ENCODE measurements around the gene EMILIN2. TPM values are rescaled to one million over a fixed set of nuclear protein-coding genes. Genes with fewer than 3 reads are reported as not detected.

The EMILIN2 gene
- total RNA-seq, 4 donors from 2014 or later = 17.9 to 29.9 (median 22.2) TPM

- H3K4me1 ChIP-seq = peaks cover 14 to 61% of the 10 kb centered on the region in 2 donors
- H3K27me3 ChIP-seq = no peaks in the 10 kb centered on the region
- WGBS, 2 donors = 73 to 78% methylated on average over 4 of the region's 4 CpGs
- no peaks in the 10 kb centered on the region for H3K9me3 ChIP-seq
- no peaks in the 10 kb centered on the region for H3K36me3 ChIP-seq
- intact Hi-C loops (cut with DNase I) = no loop called here
- H3K27ac ChIP-seq = peak overlapping the region in 1 of 3 donors; percentile 10
- no peak overlapping the region for H3K4me3 ChIP-seq (replicated peaks in 1 of 3)
- TF ChIP-seq POLR2A (IDR thresholded peaks at IDR 0.05) (no peak), CTCF (IDR thresholded peaks at IDR 0.05) (no peak)
- DNase-seq = no peak
Measured at GRCh38 chr18:2879889-2880288, 33.1 kb downstream of the EMILIN2 start.

DNA sequence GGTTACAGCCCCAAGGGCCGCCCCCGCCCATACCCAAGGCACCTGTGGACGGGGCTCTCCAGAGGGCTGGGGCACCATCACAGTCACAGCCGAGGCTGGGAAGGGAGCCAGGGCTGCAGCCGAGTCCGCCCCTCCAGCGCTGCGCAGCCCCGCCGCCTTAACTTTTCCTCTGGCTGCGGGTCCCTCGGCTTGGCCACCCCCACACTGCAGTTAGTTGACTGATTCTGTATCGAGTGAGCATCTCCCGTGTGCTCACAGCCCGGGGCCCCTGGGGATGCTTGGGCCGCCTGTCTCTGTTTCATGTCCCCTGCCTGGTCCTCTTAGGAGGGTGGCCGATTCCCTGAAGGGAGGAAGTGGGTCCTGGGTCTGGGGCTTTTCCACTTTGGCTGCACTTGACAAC is 33.7 kb downstream of the EMILIN2 start:
- Histone ChIP-seq H3K4me3 (replicated peaks in 1 of 3) (no peak overlapping the region), H3K27me3 (no peaks in the 10 kb centered on the region), H3K9me3 (no peaks in the 10 kb centered on the region), H3K36me3 (no peaks in the 10 kb centered on the region), H3K4me1 (peaks cover 14 to 55% of the 10 kb centered on the region in 2 donors), H3K27ac (peak overlapping the region; percentile 87 to 92 (median 91))
- no peak for DNase-seq
- 75 to 76% methylated on average over 13 to 15 of the region's 17 CpGs for WGBS, 2 donors
- intact Hi-C loops (cut with DNase I) = no loop called here
- TF ChIP-seq CTCF (IDR thresholded peaks at IDR 0.05) (no peak), POLR2A (IDR thresholded peaks at IDR 0.05) (no peak)

DNA sequence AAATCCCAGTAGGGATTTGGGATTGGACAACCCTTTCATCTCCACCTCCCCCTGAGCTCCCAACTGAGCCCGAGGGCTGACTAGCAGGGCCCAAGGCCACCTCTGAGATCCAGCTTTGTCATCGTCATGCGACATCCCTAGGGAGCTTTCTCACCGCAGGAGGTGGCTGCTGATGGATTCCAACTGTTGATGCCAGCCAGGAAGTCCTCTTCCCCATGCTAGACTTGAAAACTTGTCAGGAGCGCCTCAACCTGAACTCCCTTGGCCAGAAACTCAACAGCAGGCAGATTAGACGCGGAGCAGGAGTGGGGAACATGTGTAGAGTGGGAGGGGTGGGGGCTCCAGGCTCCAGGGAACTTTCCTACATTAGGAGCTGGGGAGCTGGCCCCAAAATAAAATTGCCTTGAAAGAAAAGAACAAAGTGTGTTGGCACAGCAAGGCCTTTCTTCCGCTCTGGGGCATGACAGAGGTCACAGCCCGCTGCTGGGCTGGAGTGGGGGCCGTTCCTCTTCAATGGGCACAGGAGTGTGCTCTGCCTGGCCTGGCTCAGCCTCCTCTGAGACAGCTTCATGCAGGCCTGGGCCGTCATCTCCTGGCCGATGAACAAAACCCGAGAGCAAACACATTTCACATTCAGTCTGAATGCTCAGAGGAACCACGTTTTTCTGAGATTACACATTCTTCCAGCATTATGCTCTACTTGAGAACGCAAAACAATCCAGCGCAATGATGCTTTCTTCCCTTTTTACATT is 34.5 kb downstream of the EMILIN2 start:
- intact Hi-C loops (cut with DNase I) = no loop called here

DNA sequence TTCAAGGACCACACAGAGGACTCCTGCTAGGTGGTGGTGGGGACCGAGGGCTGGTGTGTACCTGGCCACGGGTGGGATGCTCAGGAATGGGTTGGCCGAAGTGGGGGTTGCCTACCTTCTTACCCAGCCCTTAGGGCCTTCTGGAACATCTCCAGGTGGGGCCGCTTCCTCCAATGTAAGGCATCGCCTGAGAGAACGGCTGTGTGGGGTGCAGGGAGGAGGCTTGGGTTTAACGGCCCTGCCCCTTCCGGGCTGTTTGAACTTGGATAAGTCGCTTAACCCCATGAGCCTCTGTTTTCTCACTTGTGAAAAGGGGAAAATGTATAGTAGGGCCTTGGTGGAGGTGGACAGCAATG is 35.0 kb downstream of the EMILIN2 start:
- 49 to 60% methylated on average over 8 to 9 of the region's 9 CpGs for whole genome bisulfite sequencing, 2 donors

More for the DNA sequence above, 34.5 kb downstream of the EMILIN2 start:
- Histone ChIP-seq H3K9me3 (no peaks in the 10 kb centered on the region), H3K36me3 (no peaks in the 10 kb centered on the region), H3K4me3 (replicated peaks in 1 of 3) (no peak overlapping the region), H3K27ac (peak overlapping the region; percentile 87 to 92 (median 91)), H3K4me1 (peaks cover 14 to 53% of the 10 kb centered on the region in 2 donors), H3K27me3 (no peaks in the 10 kb centered on the region)
- 29% methylated on average over 13 to 16 of the region's 16 CpGs for WGBS, 2 donors
- peak; percentile 96 to 98 for DNase-seq
- TF ChIP-seq POLR2A (IDR thresholded peaks at IDR 0.05) = peak in 1 of 2 donors; percentile 34
- TF ChIP-seq CTCF (IDR thresholded peaks at IDR 0.05) = peak in 3 of 6 experiments; percentile 20 to 52 (median 44)

More for the DNA sequence above, 35.0 kb downstream of the EMILIN2 start:
- Histone ChIP-seq H3K9me3 (no peaks in the 10 kb centered on the region), H3K36me3 (no peaks in the 10 kb centered on the region), H3K4me1 (peaks cover 14 to 53% of the 10 kb centered on the region in 2 donors), H3K27me3 (no peaks in the 10 kb centered on the region), H3K27ac (peak overlapping the region; percentile 80 to 92 (median 91)), H3K4me3 (replicated peaks in 1 of 3) (no peak overlapping the region)
- intact Hi-C loops (cut with DNase I) = no loop called here
- TF ChIP-seq POLR2A (IDR thresholded peaks at IDR 0.05) (no peak), CTCF (IDR thresholded peaks at IDR 0.05) (no peak)
- DNase-seq = peak in 1 of 2 donors; percentile 57

All from thyroid gland (tissue), 4 donors.